ENCODE measurements around the gene STX18. TPM values are rescaled to one million over a fixed set of nuclear protein-coding genes. Genes with fewer than 3 reads are reported as not detected.
A peak's percentile ranks its signal among the peaks of the same experiment; 100 is the strongest.

The STX18 gene
- total RNA-seq, 1 experiment from 2014 or later, result 32.7 TPM

DNA sequence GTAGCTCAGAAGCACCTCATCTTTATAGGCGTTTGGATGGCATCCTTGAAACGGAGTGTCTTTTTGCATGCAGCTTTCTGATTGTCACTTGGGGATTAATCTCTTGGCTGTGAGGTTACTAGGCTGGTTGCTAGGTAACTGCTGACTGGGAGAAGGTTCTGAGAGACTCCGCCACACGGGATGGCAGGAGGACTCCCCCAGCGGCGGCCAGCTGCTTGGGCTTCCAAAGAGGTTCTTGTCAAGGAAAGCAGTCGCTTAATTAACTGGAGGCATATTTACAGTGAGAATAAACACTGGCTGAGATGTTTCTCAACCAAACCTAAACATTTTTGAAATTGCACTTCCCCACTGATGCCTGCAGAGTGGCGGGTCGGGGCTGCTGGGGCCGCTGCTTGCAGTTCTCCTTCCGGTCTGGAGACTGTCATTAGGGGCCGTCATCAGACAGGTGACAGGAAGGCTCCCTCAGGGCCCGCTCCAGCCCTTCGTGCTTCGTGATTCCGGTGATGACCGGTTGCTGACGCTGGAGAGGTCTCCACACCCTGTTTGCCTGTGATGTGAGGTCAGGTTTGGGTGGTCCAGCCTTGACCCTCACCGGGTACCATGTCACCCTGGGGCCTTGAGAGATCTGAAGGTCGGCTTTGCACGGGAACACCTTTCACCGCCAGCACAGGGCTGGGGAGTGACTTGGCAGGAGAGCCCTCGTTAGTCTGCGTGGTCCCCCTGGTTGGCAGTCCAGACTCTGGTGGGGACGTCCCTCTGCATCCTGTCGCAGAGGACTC lies 145.8 kb downstream of the STX18 start:
- DNase-seq (ENCODE audit: unreplicated experiment), result no peak
- H3K4me1 Mint-ChIP-seq (ENCODE audit: insufficient read depth, unreplicated experiment), result peaks cover 20% of the 10 kb centered on the region
- ChIA-PET CTCF (interaction anchor here (0.6 to 1.2 kb wide), 4 partner anchors 13 to 61 kb away, joined by 3 to 5 read pairs (median 4); no protein-coding TSS in a partner anchor), POLR2A (interaction anchor here (0.7 kb wide), 1 partner anchor 20 kb away, joined by 3 read pairs; no protein-coding TSS in a partner anchor)
- no peak overlapping the region for H3K27ac Mint-ChIP-seq (ENCODE audit: low read depth, unreplicated experiment)
- BruUV-seq (replicated peaks), result no TSS peak
- H3K27me3 Mint-ChIP-seq (ENCODE audit: insufficient read depth, unreplicated experiment), result no peaks in the 10 kb centered on the region
- no peaks in the 10 kb centered on the region for H3K36me3 Mint-ChIP-seq (ENCODE audit: insufficient read depth, unreplicated experiment)
- TF ChIP-seq, protein P1, sequence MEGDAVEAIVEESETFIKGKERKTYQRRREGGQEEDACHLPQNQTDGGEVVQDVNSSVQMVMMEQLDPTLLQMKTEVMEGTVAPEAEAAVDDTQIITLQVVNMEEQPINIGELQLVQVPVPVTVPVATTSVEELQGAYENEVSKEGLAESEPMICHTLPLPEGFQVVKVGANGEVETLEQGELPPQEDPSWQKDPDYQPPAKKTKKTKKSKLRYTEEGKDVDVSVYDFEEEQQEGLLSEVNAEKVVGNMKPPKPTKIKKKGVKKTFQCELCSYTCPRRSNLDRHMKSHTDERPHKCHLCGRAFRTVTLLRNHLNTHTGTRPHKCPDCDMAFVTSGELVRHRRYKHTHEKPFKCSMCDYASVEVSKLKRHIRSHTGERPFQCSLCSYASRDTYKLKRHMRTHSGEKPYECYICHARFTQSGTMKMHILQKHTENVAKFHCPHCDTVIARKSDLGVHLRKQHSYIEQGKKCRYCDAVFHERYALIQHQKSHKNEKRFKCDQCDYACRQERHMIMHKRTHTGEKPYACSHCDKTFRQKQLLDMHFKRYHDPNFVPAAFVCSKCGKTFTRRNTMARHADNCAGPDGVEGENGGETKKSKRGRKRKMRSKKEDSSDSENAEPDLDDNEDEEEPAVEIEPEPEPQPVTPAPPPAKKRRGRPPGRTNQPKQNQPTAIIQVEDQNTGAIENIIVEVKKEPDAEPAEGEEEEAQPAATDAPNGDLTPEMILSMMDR (IDR thresholded peaks at IDR 0.05; ENCODE audit: unreplicated experiment), result no peak
- no peaks in the 10 kb centered on the region for H3K9me3 Mint-ChIP-seq (ENCODE audit: unreplicated experiment)
- H3K4me3 Mint-ChIP-seq (ENCODE audit: unreplicated experiment), result no peak overlapping the region
- intact Hi-C loops (cut with micrococcal nuclease), result no loop called here

DNA sequence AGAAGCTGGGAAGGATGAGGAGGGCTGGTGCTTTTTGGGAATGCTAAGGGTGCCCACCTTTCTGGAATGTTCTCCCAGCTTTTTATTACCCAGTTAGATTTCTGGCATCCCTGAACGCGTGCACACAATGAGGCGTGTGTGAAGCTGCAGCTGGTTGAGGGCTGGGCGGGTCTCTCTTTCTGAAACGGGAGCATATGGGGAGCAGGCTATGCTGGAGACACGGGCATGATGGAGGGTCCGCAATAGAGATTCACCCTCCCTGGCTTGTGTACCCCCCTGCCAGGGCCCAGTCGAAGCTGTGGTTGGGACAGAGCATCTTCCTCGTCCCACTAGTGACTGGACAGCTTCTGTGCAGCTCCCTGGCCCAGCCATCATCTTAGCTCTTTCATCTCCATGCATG lies 146.5 kb downstream of the STX18 start:
- CTCF ChIA-PET, result interaction anchor here (0.6 to 1.2 kb wide), 2 partner anchors 13 to 35 kb away, joined by 3 to 5 read pairs; no protein-coding TSS in a partner anchor

DNA sequence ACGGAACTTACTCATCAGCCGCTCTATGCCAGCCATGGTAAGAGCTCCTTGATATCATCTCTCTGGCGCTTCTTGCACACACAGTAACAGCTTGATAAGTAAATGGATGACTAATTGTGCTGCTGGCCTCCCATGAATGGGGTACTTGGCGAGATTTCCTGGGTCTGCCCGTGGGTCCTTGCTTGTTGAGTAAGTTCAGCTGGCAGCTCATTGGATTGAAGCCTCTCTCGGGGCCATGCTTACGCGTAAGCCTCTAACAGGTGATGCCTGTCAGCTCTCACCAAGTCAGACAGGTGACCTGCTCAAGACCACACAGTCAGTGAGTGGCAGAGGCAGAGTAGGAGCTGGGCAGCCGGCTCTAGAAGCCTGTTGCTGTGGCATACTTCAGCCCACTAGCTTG lies 147.2 kb downstream of the STX18 start:
- Mint-ChIP-seq H3K4me3 (ENCODE audit: unreplicated experiment) (no peak overlapping the region), H3K27me3 (ENCODE audit: insufficient read depth, unreplicated experiment) (no peaks in the 10 kb centered on the region), H3K4me1 (ENCODE audit: insufficient read depth, unreplicated experiment) (peaks cover 20% of the 10 kb centered on the region), H3K9me3 (ENCODE audit: unreplicated experiment) (no peaks in the 10 kb centered on the region), H3K36me3 (ENCODE audit: insufficient read depth, unreplicated experiment) (no peaks in the 10 kb centered on the region), H3K27ac (ENCODE audit: low read depth, unreplicated experiment) (no peak overlapping the region)
- intact Hi-C loops (cut with micrococcal nuclease), result no loop called here
- BruUV-seq (replicated peaks), result no TSS peak
- TF ChIP-seq, protein P1 (IDR thresholded peaks at IDR 0.05; ENCODE audit: unreplicated experiment), result no peak
- POLR2A ChIA-PET, result no interaction called here
- CTCF ChIA-PET, result interaction anchor here (1.2 kb wide), 1 partner anchor 36 kb away, joined by 5 read pairs; no protein-coding TSS in a partner anchor
- peak; percentile 76 for DNase-seq (ENCODE audit: unreplicated experiment)

More for the DNA sequence above, 146.5 kb downstream of the STX18 start:
- H3K4me3 Mint-ChIP-seq (ENCODE audit: unreplicated experiment), result no peak overlapping the region
- BruUV-seq (replicated peaks), result no TSS peak
- no peak overlapping the region for H3K27ac Mint-ChIP-seq (ENCODE audit: low read depth, unreplicated experiment)
- POLR2A ChIA-PET, result no interaction called here
- no peaks in the 10 kb centered on the region for H3K27me3 Mint-ChIP-seq (ENCODE audit: insufficient read depth, unreplicated experiment)
- TF ChIP-seq, protein P1 (IDR thresholded peaks at IDR 0.05; ENCODE audit: unreplicated experiment), result no peak
- no peaks in the 10 kb centered on the region for H3K36me3 Mint-ChIP-seq (ENCODE audit: insufficient read depth, unreplicated experiment)
- no peaks in the 10 kb centered on the region for H3K9me3 Mint-ChIP-seq (ENCODE audit: unreplicated experiment)
- no peak for DNase-seq (ENCODE audit: unreplicated experiment)
- intact Hi-C loops (cut with micrococcal nuclease), result no loop called here
- H3K4me1 Mint-ChIP-seq (ENCODE audit: insufficient read depth, unreplicated experiment), result peaks cover 20% of the 10 kb centered on the region

DNA sequence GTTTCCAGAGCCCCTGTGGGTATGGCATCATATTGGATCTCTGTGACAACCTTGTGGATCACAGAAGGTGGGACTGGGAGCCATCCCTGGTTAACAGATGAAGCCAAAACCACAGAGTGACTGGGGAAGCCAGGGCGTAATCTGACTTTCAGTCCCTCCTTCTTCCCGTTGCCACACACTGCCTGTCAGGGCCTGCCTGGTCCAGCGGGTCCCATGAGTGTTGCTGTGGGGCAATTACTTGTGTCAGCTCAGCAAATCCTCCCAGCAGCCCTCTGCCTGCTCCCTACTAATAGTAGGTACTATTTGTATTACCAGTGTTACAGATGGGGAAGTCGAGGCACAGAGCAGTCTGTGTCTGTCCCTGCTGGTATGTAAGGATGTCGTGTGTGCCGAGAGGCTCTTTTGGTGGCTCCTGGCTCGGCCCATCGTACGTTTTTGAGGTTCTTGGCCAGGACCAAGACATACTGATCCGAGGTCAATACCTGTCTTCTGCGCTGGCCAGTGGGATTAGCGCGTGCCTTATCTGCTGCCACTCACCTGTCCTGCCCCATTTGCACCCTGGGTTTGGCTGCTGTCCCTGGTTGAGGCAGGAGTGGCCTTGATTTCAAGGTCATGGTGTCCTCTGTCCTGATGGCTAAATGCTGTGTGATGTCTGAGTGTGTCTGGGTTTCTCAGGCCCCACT lies 149.2 kb downstream of the STX18 start:
- Mint-ChIP-seq H3K27ac (ENCODE audit: low read depth, unreplicated experiment) (no peak overlapping the region), H3K9me3 (ENCODE audit: unreplicated experiment) (no peaks in the 10 kb centered on the region), H3K27me3 (ENCODE audit: insufficient read depth, unreplicated experiment) (no peaks in the 10 kb centered on the region), H3K4me1 (ENCODE audit: insufficient read depth, unreplicated experiment) (peaks cover 20% of the 10 kb centered on the region), H3K36me3 (ENCODE audit: insufficient read depth, unreplicated experiment) (no peaks in the 10 kb centered on the region), H3K4me3 (ENCODE audit: unreplicated experiment) (no peak overlapping the region)
- POLR2A ChIA-PET, result no interaction called here
- intact Hi-C loops (cut with micrococcal nuclease), result no loop called here
- BruUV-seq (replicated peaks), result no TSS peak
- TF ChIP-seq, protein P1 (IDR thresholded peaks at IDR 0.05; ENCODE audit: unreplicated experiment), result no peak
- CTCF ChIA-PET, result no interaction called here
- peak; percentile 89 for DNase-seq (ENCODE audit: unreplicated experiment)
